Retinal pigment epithelial cell (primary cell): ENCODE measurements around the gene AMPD1.

ENCODE experiments used
- DNase-seq: peaks from one replicate; pipeline ENCODE4 v3.0.0-alpha.2; 2010; ENCODE audit warnings: low read depth
- H3K4me3 ChIP-seq: 2 replicates; pipeline ENCODE4 v1.5.1; 2011; ENCODE audit warnings: mild to moderate bottlenecking, low read length, control low read depth, moderate library complexity
- CTCF ChIP-seq: conservative IDR thresholded peaks from 2 replicates; pipeline ENCODE4 v1.5.1; 2011; ENCODE audit warnings: low read depth, low read length, control low read depth, inconsistent platforms

Gene AMPD1

GRCh38 chr1:114651893-114652292, 43.5 kb downstream of the AMPD1 start:
- no peak for TF ChIP-seq CTCF
- DNase-seq: no peak
- H3K4me3 ChIP-seq: no peak overlapping the region

GRCh38 chr1:114648503-114648902, 46.8 kb downstream of the AMPD1 start:
- no peak for DNase-seq
- no peak for TF ChIP-seq CTCF
- no peak overlapping the region for H3K4me3 ChIP-seq

- no peak for DNase-seq
- H3K4me3 ChIP-seq: no peak overlapping the region
- TF ChIP-seq CTCF: no peak
These were observed 54.0 kb downstream of the AMPD1 start for GRCh38 chr1:114641377-114641776.

GRCh38 chr1:114638910-114639309, 56.4 kb downstream of the AMPD1 start:
- DNase-seq: no peak
- H3K4me3 ChIP-seq: no peak overlapping the region
- TF ChIP-seq CTCF: no peak

GRCh38 chr1:114632427-114632826, 62.9 kb downstream of the AMPD1 start:
- no peak for TF ChIP-seq CTCF
- no peak overlapping the region for H3K4me3 ChIP-seq
- no peak for DNase-seq

GRCh38 chr1:114627107-114627506, 68.2 kb downstream of the AMPD1 start:
- no peak for DNase-seq
- H3K4me3 ChIP-seq: no peak overlapping the region
- TF ChIP-seq CTCF: no peak

- DNase-seq: no peak
- H3K4me3 ChIP-seq: no peak overlapping the region
- no peak for TF ChIP-seq CTCF
These were observed 72.0 kb downstream of the AMPD1 start for GRCh38 chr1:114623364-114623763.
